Measurements from ENCODE around the gene ZNF197.
"Not testable (repeated sequence)": the region's sequence is repeated elsewhere in the genome, so short reads cannot be mapped to it uniquely, and the experiment has no call there.

ZNF197 gene

DNA sequence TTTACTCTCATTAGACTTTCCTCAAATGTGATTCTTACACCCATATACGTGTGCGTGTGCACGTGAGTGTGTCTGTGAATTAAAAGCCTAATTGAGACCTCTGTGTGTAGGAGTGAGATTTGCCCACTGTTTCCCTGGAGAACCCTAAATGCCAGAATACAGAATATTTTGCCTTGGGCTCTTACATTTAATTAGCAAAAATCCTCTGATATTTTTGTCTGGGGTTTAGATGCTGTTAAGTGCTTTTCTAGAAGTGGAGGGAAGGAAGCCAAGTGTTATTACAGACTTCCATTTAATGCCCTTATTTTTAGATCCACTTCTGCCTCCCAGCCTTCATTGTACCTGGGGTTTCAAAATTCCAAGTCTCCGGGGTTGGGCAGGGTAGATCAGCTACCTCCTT is 41.5 kb downstream of the ZNF197 start:
- no peaks in the 10 kb centered on the region for H3K36me3 ChIP-seq (ENCODE audit: control insufficient read depth, insufficient read depth, low read length)
- no peaks in the 10 kb centered on the region for H3K4me1 ChIP-seq (ENCODE audit: control insufficient read depth, low read depth, low read length)
- H3K18ac ChIP-seq (ENCODE audit: low read length) = no peak overlapping the region
- H3K23ac ChIP-seq (ENCODE audit: low read length) = no peak overlapping the region
- no peak overlapping the region for H3K4ac ChIP-seq (ENCODE audit: low read depth, low read length)
- H3K4me2 ChIP-seq (ENCODE audit: low read length) = no peak overlapping the region
- no peaks in the 10 kb centered on the region for H3K27me3 ChIP-seq (ENCODE audit: insufficient read depth, low read length, poor library complexity)
- no peak overlapping the region for H3K27ac ChIP-seq (ENCODE audit: low read depth, low read length)
- no peak overlapping the region for H2BK15ac ChIP-seq (replicated peaks; ENCODE audit: low read depth)
- no peak overlapping the region for H3K56ac ChIP-seq (ENCODE audit: low read length)
- WGBS (ENCODE audit: extremely low coverage, insufficient coverage, low lambda C conversion rate) = no CpG with 5 or more reads among the region's 4 CpGs
- no peak overlapping the region for H4K8ac ChIP-seq (ENCODE audit: low read depth, low read length)
- no peak overlapping the region for H3K4me3 ChIP-seq (ENCODE audit: low read length)
- no peak overlapping the region for H2BK120ac ChIP-seq (ENCODE audit: low read depth, low read length)
- H2AK5ac ChIP-seq (ENCODE audit: low read length) = no peak overlapping the region
- H3K79me1 ChIP-seq (ENCODE audit: low read length) = no peaks in the 10 kb centered on the region
- H3K79me2 ChIP-seq (ENCODE audit: control insufficient read depth, insufficient read depth, low read length) = no peaks in the 10 kb centered on the region
- H2BK5ac ChIP-seq (ENCODE audit: low read length) = no peak overlapping the region
- no peak overlapping the region for H3K9ac ChIP-seq (ENCODE audit: low read length)
- no peak overlapping the region for H4K5ac ChIP-seq (ENCODE audit: low read length)
- no peak for DNase-seq

DNA sequence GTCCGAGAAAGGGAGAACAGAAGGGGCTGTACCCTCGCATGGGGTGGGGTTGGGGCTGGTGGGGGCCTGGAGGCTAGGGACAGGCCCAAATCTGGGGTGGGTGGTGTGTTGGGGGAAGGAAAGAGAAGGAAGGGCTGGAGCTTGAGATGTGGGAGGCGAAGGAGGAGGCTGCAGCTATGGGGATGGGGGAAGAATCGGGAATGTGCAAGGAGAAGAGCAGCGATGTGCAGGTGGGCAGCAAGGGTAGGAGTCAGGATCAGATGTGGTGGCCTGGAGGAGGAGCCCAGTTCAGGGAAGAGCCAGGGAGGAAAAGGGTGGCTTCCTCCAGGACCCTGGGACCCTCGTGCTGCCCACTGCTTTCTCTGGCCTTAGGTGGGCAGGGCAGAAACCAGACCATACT is 44.9 kb downstream of the ZNF197 start:
- no peaks in the 10 kb centered on the region for H3K79me1 ChIP-seq (ENCODE audit: low read length)
- no peak for DNase-seq
- H3K4ac ChIP-seq (ENCODE audit: low read depth, low read length) = no peak overlapping the region
- no peak overlapping the region for H2BK15ac ChIP-seq (replicated peaks; ENCODE audit: low read depth)
- no peak overlapping the region for H3K56ac ChIP-seq (ENCODE audit: low read length)
- H3K27ac ChIP-seq (ENCODE audit: low read depth, low read length) = no peak overlapping the region
- no peak overlapping the region for H4K8ac ChIP-seq (ENCODE audit: low read depth, low read length)
- no peak overlapping the region for H2BK5ac ChIP-seq (ENCODE audit: low read length)
- H3K18ac ChIP-seq (ENCODE audit: low read length) = no peak overlapping the region
- H3K36me3 ChIP-seq (ENCODE audit: control insufficient read depth, insufficient read depth, low read length) = no peaks in the 10 kb centered on the region
- H2BK120ac ChIP-seq (ENCODE audit: low read depth, low read length) = no peak overlapping the region
- H3K23ac ChIP-seq (ENCODE audit: low read length) = no peak overlapping the region
- WGBS (ENCODE audit: extremely low coverage, insufficient coverage, low lambda C conversion rate) = no CpG with 5 or more reads among the region's 6 CpGs
- no peaks in the 10 kb centered on the region for H3K79me2 ChIP-seq (ENCODE audit: control insufficient read depth, insufficient read depth, low read length)
- no peak overlapping the region for H4K5ac ChIP-seq (ENCODE audit: low read length)
- no peaks in the 10 kb centered on the region for H3K4me1 ChIP-seq (ENCODE audit: control insufficient read depth, low read depth, low read length)
- no peak overlapping the region for H3K9ac ChIP-seq (ENCODE audit: low read length)
- H3K4me3 ChIP-seq (ENCODE audit: low read length) = no peak overlapping the region
- H3K27me3 ChIP-seq (ENCODE audit: insufficient read depth, low read length, poor library complexity) = no peaks in the 10 kb centered on the region
- no peak overlapping the region for H2AK5ac ChIP-seq (ENCODE audit: low read length)
- no peak overlapping the region for H3K4me2 ChIP-seq (ENCODE audit: low read length)

DNA sequence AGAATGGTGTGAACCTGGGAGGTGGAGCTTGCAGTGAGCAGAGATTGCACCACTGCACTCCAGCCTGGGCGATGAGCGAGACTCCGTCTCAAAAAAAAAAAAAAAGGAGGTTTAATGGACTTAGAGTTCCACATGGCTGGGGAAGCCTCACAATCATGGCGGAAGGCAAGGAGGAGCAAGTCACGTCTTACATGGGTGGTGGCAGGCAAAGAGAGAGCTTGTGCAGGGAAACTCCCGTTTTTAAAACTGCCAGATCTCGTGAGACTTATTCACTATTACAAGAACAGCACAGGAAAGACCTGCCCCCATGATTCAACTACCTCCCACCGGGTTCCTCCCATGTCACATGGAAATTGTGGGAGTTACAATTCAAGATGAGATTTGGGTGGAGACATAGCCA is 48.6 kb downstream of the ZNF197 start:
- not testable (repeated sequence) for H3K4me1 ChIP-seq (ENCODE audit: control insufficient read depth, low read depth, low read length); H2BK15ac ChIP-seq (replicated peaks; ENCODE audit: low read depth); H3K18ac ChIP-seq (ENCODE audit: low read length); H3K4me3 ChIP-seq (ENCODE audit: low read length); H4K5ac ChIP-seq (ENCODE audit: low read length); H3K4ac ChIP-seq (ENCODE audit: low read depth, low read length); H2AK5ac ChIP-seq (ENCODE audit: low read length); H4K8ac ChIP-seq (ENCODE audit: low read depth, low read length); H3K27me3 ChIP-seq (ENCODE audit: insufficient read depth, low read length, poor library complexity); H2BK5ac ChIP-seq (ENCODE audit: low read length); H3K79me2 ChIP-seq (ENCODE audit: control insufficient read depth, insufficient read depth, low read length); H3K56ac ChIP-seq (ENCODE audit: low read length); H3K23ac ChIP-seq (ENCODE audit: low read length); DNase-seq; H3K27ac ChIP-seq (ENCODE audit: low read depth, low read length); H2BK120ac ChIP-seq (ENCODE audit: low read depth, low read length); H3K4me2 ChIP-seq (ENCODE audit: low read length); H3K36me3 ChIP-seq (ENCODE audit: control insufficient read depth, insufficient read depth, low read length); H3K79me1 ChIP-seq (ENCODE audit: low read length); H3K9ac ChIP-seq (ENCODE audit: low read length)
- WGBS (ENCODE audit: extremely low coverage, insufficient coverage, low lambda C conversion rate) = no CpG with 5 or more reads among the region's 8 CpGs

DNA sequence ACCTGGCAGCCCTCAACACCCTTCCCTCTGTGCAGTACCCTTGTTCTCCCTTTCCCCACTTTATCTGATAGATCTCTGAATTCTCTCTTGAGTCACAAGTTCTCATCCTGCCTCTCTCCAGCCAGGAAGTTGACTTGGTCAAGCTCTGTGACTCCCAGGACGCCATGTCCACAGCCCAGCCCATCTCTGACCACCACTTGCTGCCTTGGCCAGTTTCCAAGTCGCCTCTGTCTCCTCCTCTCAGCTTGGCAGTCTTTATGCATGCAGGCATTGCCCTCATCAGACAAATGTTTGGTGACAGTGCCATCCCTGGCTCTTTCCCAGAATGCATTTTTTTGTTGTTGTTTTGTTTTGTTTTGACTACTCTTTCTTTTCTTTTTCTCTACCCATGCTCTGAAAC is 49.4 kb downstream of the ZNF197 start:
- Histone ChIP-seq H4K8ac (ENCODE audit: low read depth, low read length) (no peak overlapping the region), H3K4me2 (ENCODE audit: low read length) (no peak overlapping the region), H3K9ac (ENCODE audit: low read length) (no peak overlapping the region), H2AK5ac (ENCODE audit: low read length) (no peak overlapping the region), H3K23ac (ENCODE audit: low read length) (no peak overlapping the region), H2BK5ac (ENCODE audit: low read length) (no peak overlapping the region), H3K36me3 (ENCODE audit: control insufficient read depth, insufficient read depth, low read length) (no peaks in the 10 kb centered on the region), H2BK15ac (replicated peaks; ENCODE audit: low read depth) (no peak overlapping the region), H3K4me3 (ENCODE audit: low read length) (no peak overlapping the region), H4K5ac (ENCODE audit: low read length) (no peak overlapping the region), H3K4me1 (ENCODE audit: control insufficient read depth, low read depth, low read length) (no peaks in the 10 kb centered on the region), H2BK120ac (ENCODE audit: low read depth, low read length) (no peak overlapping the region), H3K79me2 (ENCODE audit: control insufficient read depth, insufficient read depth, low read length) (no peaks in the 10 kb centered on the region), H3K4ac (ENCODE audit: low read depth, low read length) (no peak overlapping the region), H3K27me3 (ENCODE audit: insufficient read depth, low read length, poor library complexity) (no peaks in the 10 kb centered on the region), H3K18ac (ENCODE audit: low read length) (no peak overlapping the region), H3K27ac (ENCODE audit: low read depth, low read length) (no peak overlapping the region), H3K79me1 (ENCODE audit: low read length) (no peaks in the 10 kb centered on the region), H3K56ac (ENCODE audit: low read length) (no peak overlapping the region)
- DNase-seq = no peak
- WGBS (ENCODE audit: extremely low coverage, insufficient coverage, low lambda C conversion rate) = no CpG with 5 or more reads among the region's 2 CpGs

DNA sequence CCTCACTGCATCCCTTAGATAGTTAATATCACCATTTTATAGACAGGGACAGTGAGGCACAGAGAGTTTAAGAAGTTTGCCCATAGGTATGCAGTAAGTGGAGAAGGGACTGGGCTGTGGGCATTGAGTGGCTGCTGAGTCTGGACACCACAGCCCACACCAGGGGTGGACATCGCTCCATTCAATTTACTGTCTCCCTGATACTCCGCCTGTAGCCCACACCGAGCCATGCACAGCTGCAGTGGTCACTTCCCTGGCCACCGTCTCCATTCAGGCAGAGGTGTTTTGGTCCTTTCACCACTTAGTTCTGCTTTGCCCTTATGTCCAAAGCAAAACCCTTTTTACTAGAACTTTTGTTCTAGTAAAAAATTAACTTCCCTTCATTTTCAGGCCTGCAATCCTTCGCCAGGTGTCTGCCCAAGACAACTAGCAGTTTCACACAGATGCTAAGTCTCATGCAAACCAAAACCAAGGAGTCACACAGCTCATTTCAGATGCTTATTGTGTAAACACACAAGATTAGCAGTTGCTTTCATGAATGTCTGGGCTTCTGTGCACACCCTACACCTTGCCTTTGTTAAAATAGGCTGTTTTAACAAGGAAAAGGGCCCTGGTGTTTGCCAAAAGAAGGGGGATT is 53.8 kb downstream of the ZNF197 start:
- Histone ChIP-seq H2BK15ac (replicated peaks; ENCODE audit: low read depth) (no peak overlapping the region), H3K4me1 (ENCODE audit: control insufficient read depth, low read depth, low read length) (no peaks in the 10 kb centered on the region), H3K23ac (ENCODE audit: low read length) (no peak overlapping the region), H3K9ac (ENCODE audit: low read length) (no peak overlapping the region), H3K4me2 (ENCODE audit: low read length) (no peak overlapping the region), H3K56ac (ENCODE audit: low read length) (no peak overlapping the region), H3K36me3 (ENCODE audit: control insufficient read depth, insufficient read depth, low read length) (no peaks in the 10 kb centered on the region), H3K79me2 (ENCODE audit: control insufficient read depth, insufficient read depth, low read length) (no peaks in the 10 kb centered on the region), H2BK5ac (ENCODE audit: low read length) (no peak overlapping the region), H3K18ac (ENCODE audit: low read length) (no peak overlapping the region), H4K8ac (ENCODE audit: low read depth, low read length) (no peak overlapping the region), H4K5ac (ENCODE audit: low read length) (no peak overlapping the region), H3K79me1 (ENCODE audit: low read length) (no peaks in the 10 kb centered on the region), H3K27me3 (ENCODE audit: insufficient read depth, low read length, poor library complexity) (no peaks in the 10 kb centered on the region), H2BK120ac (ENCODE audit: low read depth, low read length) (no peak overlapping the region), H3K4me3 (ENCODE audit: low read length) (no peak overlapping the region), H2AK5ac (ENCODE audit: low read length) (no peak overlapping the region), H3K27ac (ENCODE audit: low read depth, low read length) (no peak overlapping the region), H3K4ac (ENCODE audit: low read depth, low read length) (no peak overlapping the region)
- DNase-seq = no peak
- WGBS (ENCODE audit: extremely low coverage, insufficient coverage, low lambda C conversion rate) = no CpG with 5 or more reads among the region's 5 CpGs

DNA sequence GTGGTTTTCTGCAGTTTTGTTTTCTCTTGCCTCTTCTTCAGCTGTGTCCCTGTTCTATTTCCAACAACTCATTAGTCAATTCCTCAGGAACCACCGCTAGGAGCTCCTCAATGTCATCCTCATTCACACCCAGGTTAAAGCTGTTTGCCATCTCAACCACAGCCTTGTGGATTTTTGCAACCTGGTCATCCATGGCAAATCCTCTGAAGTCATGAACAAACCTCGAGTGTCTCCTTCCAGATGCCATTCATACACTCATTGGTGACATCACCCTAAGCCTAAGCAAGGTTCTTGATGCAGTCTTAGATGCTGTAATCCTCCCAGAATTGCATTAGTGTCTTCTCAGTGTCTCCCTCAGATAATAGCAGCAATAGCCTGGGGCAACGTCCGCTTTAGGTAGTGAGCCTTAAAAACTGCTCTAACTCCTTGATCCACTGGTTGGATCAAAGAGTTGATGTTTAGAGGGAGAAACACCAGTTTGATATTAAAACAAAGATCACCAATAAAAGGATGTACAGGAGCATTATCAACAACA is 56.2 kb downstream of the ZNF197 start:
- H3K56ac ChIP-seq (ENCODE audit: low read length) = no peak overlapping the region
- WGBS (ENCODE audit: extremely low coverage, insufficient coverage, low lambda C conversion rate) = no CpG with 5 or more reads among the region's 4 CpGs

More for the DNA sequence above, 56.2 kb downstream of the ZNF197 start:
- Histone ChIP-seq H3K27ac (ENCODE audit: low read depth, low read length) (no peak overlapping the region), H3K79me1 (ENCODE audit: low read length) (no peaks in the 10 kb centered on the region), H3K23ac (ENCODE audit: low read length) (no peak overlapping the region), H2BK15ac (replicated peaks; ENCODE audit: low read depth) (no peak overlapping the region), H3K9ac (ENCODE audit: low read length) (no peak overlapping the region), H3K4me2 (ENCODE audit: low read length) (no peak overlapping the region), H3K79me2 (ENCODE audit: control insufficient read depth, insufficient read depth, low read length) (no peaks in the 10 kb centered on the region), H3K36me3 (ENCODE audit: control insufficient read depth, insufficient read depth, low read length) (no peaks in the 10 kb centered on the region), H3K4ac (ENCODE audit: low read depth, low read length) (no peak overlapping the region), H2AK5ac (ENCODE audit: low read length) (no peak overlapping the region), H4K8ac (ENCODE audit: low read depth, low read length) (no peak overlapping the region), H3K18ac (ENCODE audit: low read length) (no peak overlapping the region), H3K4me1 (ENCODE audit: control insufficient read depth, low read depth, low read length) (no peaks in the 10 kb centered on the region), H3K27me3 (ENCODE audit: insufficient read depth, low read length, poor library complexity) (no peaks in the 10 kb centered on the region), H2BK5ac (ENCODE audit: low read length) (no peak overlapping the region), H2BK120ac (ENCODE audit: low read depth, low read length) (no peak overlapping the region), H4K5ac (ENCODE audit: low read length) (no peak overlapping the region), H3K4me3 (ENCODE audit: low read length) (peak overlapping the region; percentile 3)
- DNase-seq = no peak
